Measurements from ENCODE around the gene HPCAL4.
A peak's percentile ranks its signal among the peaks of the same experiment; 100 is the strongest.

The HPCAL4 gene

GRCh38 chr1:39691383-39692151 is at the start of gene HPCAL4 (continued):
- TF ChIP-seq ZBTB26 (tag by site-specific recombination; optimal IDR thresholded peaks at IDR 0.05): peak; percentile 57
- no peak for TF ChIP-seq HOXD13 (CRISPR knock-in tag; IDR thresholded peaks at IDR 0.05; ENCODE audit: borderline replicate concordance)
- TF ChIP-seq TSHZ1 (tag by site-specific recombination; IDR thresholded peaks at IDR 0.05; ENCODE audit: borderline replicate concordance): no peak
- TF ChIP-seq KLF1 (tag by site-specific recombination; IDR thresholded peaks at IDR 0.05): peak; percentile 42; the same call in 1 of the 2 replicates
- TF ChIP-seq ZNF341 (tag by site-specific recombination; IDR thresholded peaks at IDR 0.05; ENCODE audit: low read depth): 0 out of 2 replicates have a peak, but pooled peaks have one; percentile 62
- peak; percentile 75 for TF ChIP-seq ZNF335 (tag by site-specific recombination; conservative IDR thresholded peaks at IDR 0.05)
- 0 out of 2 replicates have a peak, but pooled peaks have one; percentile 8 for TF ChIP-seq ZFP69B (tag by site-specific recombination; IDR thresholded peaks at IDR 0.05)
- peak; percentile 73 for TF ChIP-seq SP2 (tag by site-specific recombination; IDR thresholded peaks at IDR 0.05)
- no peak for TF ChIP-seq ZNF777 (tag by site-specific recombination; IDR thresholded peaks at IDR 0.05; ENCODE audit: borderline replicate concordance)
- peak; percentile 48; the same call in 1 of the 2 replicates for TF ChIP-seq ZBTB8A (tag by site-specific recombination; IDR thresholded peaks at IDR 0.05)
- peak; percentile 56; the same call in 1 of the 2 replicates for TF ChIP-seq KLF17 (tag by site-specific recombination; IDR thresholded peaks at IDR 0.05)
- TF ChIP-seq ZNF23 (tag by site-specific recombination; IDR thresholded peaks at IDR 0.05; ENCODE audit: borderline replicate concordance): no peak

- no peaks in the 10 kb centered on the region for H3K9me3 ChIP-seq (ENCODE audit: control insufficient read depth, insufficient read depth, low read depth, low read length)
- H3K27ac ChIP-seq (ENCODE audit: extremely low read depth, low read depth, low read length): peak within 1 kb of the TSS; percentile 56; the same call in 1 of the 2 replicates
- peaks cover 2% of the 10 kb centered on the region; the same call in 1 of the 2 replicates for H3K4me1 ChIP-seq (ENCODE audit: control insufficient read depth, insufficient read depth, low read length)
- ChIA-PET CTCF (interaction anchor here (0.6 to 2.4 kb wide), 6 partner anchors 14 to 135 kb away, joined by 3 to 6 read pairs (median 4); no protein-coding TSS in a partner anchor), POLR2A (interaction anchor here (0.6 to 1.9 kb wide), 22 partner anchors 10 to 790 kb away, joined by 3 to 12 read pairs (median 4); partner anchors contain the start of genes BMP8B, HPCAL4, MYCL and NDUFS5)
- H3K36me3 ChIP-seq (ENCODE audit: control insufficient read depth in 2 of 2, insufficient read depth in 1 of 2, low read length in 2 of 2): peaks cover 22 to 40% of the 10 kb centered on the region in 2 experiments; a peak in 2 of 3 replicates
- H3K4me3 ChIP-seq (ENCODE audit: low read depth, low read length): peak within 1 kb of the TSS; percentile 93
- TF ChIP-seq EGR2 (tag by site-specific recombination; IDR thresholded peaks at IDR 0.05; ENCODE audit: low read depth): peak; percentile 74
- no peak for TF ChIP-seq PRDM4 (tag by site-specific recombination; IDR thresholded peaks at IDR 0.05)
- no peak for TF ChIP-seq ZNF394 (tag by site-specific recombination; IDR thresholded peaks at IDR 0.05; ENCODE audit: borderline replicate concordance)
- TF ChIP-seq ZNF701 (tag by site-specific recombination; IDR thresholded peaks at IDR 0.05): no peak
- TF ChIP-seq ZSCAN4 (tag by site-specific recombination; IDR thresholded peaks at IDR 0.05): no peak
- no peak for TF ChIP-seq ZNF398 (tag by site-specific recombination; IDR thresholded peaks at IDR 0.05)
- no peak for TF ChIP-seq ZSCAN16 (tag by site-specific recombination; IDR thresholded peaks at IDR 0.05)
- no peak for TF ChIP-seq ATF2 (tag by site-specific recombination; IDR thresholded peaks at IDR 0.05; ENCODE audit: low read depth)
These were observed 47.6 kb upstream of the HPCAL4 start, which contains the start of gene PPIE for GRCh38 chr1:39738622-39739366. PPIE (plus strand) TSS chr1:39738882; CDS start chr1:39738901, 19 bp downstream.

All from HEK293 (cell line).